GM19193 (cell line): ENCODE measurements around the gene ELN.

Source experiments
- POLR2A ChIP-seq: IDR thresholded peaks from 4 replicates; pipeline ENCODE4 v1.6.1; 2011; ENCODE audit not compliant: insufficient read depth, insufficient read length; ENCODE audit errors: extremely low read depth

Gene ELN

DNA sequence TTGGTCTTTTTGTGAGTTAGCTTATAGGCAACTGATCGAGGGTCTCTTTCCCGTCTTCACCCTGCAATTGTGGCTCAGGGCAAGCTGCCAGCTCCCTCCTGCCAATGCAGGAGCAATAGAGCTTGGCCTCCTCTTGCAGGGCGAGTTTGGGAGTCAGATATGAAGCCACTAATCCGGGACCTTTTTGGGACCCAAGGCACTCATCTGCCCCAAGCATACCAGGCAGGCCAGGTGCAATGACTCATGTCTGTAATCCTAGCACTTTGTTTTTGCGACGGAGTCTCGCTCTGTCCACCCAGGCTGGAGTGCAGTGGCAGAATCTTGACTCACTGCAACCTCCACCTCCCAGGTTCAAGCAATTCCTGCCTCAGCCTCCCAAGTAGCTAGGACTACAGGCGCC lies 76.7 kb downstream of the ELN start:
- no peak for TF ChIP-seq POLR2A

DNA sequence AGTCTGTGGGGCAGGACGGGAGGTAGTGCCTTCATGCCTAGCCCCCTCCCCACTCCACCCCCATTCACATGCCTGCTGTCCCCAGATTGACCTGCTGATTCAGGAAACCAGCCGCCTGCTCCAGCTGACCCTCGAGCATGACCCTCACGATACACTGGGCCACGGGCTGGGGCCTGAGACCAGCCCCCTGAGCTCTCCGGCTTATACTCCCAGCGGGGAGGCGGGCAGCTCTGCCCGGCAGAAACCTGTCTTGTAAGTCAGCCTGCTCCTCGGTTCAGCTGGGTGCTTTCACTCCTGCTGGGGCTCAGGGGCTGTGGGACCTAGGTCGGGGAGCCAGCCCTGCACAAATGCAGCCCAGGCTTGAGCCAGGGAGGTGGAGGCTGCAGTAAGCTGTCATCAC lies 78.0 kb downstream of the ELN start:
- TF ChIP-seq POLR2A = no peak

DNA sequence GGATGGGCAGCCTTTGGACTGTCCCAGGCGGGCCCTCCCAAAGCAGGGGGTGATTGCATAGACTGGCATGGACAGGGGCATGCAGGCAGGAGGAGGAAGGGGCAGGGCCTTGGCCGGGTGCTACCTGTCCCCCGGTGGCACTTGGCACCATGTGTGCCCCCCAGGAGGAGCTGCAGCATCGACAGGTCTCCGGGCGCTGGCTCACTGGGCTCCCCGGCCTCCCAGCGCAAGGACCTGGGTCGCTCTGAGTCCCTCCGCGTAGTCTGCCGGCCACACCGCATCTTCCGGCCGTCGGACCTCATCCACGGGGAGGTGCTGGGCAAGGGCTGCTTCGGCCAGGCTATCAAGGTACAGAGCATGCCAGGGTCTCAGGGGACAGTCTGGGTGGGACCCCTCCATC lies 78.9 kb downstream of the ELN start:
- TF ChIP-seq POLR2A = no peak

DNA sequence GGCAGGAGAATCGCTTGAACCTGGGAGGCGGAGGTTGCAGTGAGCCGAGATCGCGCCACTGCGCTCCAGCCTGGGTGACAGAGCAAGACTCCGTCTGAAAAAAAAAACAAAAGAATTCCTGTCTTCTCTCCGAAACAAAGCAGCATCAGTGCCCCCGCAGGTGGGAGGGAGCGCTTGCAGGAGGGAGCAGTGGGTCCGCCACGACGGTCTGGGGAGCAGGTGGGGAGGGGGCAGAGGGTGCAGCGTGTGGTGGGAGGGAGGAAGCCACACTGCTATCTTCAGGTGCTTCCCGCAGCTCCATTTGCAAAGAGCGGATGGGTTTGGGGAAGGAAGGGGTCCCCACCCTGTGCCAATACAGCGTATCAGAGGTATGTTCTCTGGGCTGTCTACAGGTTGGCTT lies 87.4 kb downstream of the ELN start:
- no peak for TF ChIP-seq POLR2A

DNA sequence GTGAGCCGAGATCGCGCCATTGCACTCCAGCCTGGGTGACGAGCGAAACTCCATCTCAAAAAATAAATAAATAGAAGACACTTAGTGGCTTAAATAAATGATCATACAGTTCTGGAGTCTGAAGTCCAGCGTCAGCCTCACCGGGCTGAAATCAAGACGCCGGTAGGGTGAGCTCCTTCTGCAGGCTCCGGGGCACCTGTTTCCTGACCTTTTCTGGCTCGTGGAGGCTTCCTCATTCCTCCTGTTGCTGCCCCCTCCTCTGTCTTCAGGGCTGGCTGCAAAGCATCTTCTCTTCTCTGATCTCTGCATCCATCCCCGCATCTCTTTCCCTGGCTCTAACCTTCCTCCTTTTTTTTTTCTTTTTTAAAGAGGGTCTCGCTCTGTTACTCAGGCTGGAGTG lies 88.4 kb downstream of the ELN start:
- TF ChIP-seq POLR2A = no peak
